IPS-18a (cell line): ENCODE measurements around the gene IRF9.
"Not testable (repeated sequence)": the region's sequence is repeated elsewhere in the genome, so short reads cannot be mapped to it uniquely, and the experiment has no call there.

ENCODE experiments used
- H3K27ac ChIP-seq: one replicate; pipeline ENCODE4 v1.5.1; 2013; ENCODE audit warnings: low read length
- H3K27me3 ChIP-seq: one replicate; pipeline ENCODE4 v1.6.1; 2013; ENCODE audit warnings: mild to moderate bottlenecking, low read length; ENCODE audit not compliant: control insufficient read depth, insufficient read depth
- H3K36me3 ChIP-seq: one replicate; pipeline ENCODE4 v1.6.1; 2013; ENCODE audit warnings: low read depth, low read length; ENCODE audit not compliant: control insufficient read depth
- H3K4me1 ChIP-seq: one replicate; pipeline ENCODE4 v1.6.1; 2013; ENCODE audit warnings: low read depth, low read length; ENCODE audit not compliant: control insufficient read depth
- H3K4me3 ChIP-seq: one replicate; pipeline ENCODE4 v1.5.1; 2013; ENCODE audit warnings: low read length
- H3K9ac ChIP-seq: one replicate; pipeline ENCODE4 v1.6.1; 2013; ENCODE audit warnings: mild to moderate bottlenecking, low read length, moderate library complexity
- H3K9me3 ChIP-seq: one replicate; pipeline ENCODE4 v1.6.1; 2013; ENCODE audit warnings: low read depth, low read length; ENCODE audit not compliant: control insufficient read depth

Gene IRF9

GRCh38 chr14:24194873-24195185, 33.8 kb downstream of the IRF9 start:
- Histone ChIP-seq H3K9me3 (no peaks in the 10 kb centered on the region), H3K9ac (peak overlapping the region; percentile 79), H3K36me3 (peaks cover 17% of the 10 kb centered on the region), H3K27ac (no peak overlapping the region), H3K4me3 (peak overlapping the region; percentile 90), H3K4me1 (no peaks in the 10 kb centered on the region), H3K27me3 (no peaks in the 10 kb centered on the region)

GRCh38 chr14:24195186-24196070, 34.4 kb downstream of the IRF9 start, which contains the start of gene TM9SF1:
TM9SF1 (minus strand) TSS chr14:24195441; CDS start chr14:24195019, 422 bp downstream.
- peak within 1 kb of the TSS; percentile 89 for H3K27ac ChIP-seq
- peak within 1 kb of the TSS; percentile 90 for H3K4me3 ChIP-seq
- no peaks in the 10 kb centered on the region for H3K27me3 ChIP-seq
- no peaks in the 10 kb centered on the region for H3K4me1 ChIP-seq
- H3K9me3 ChIP-seq = no peaks in the 10 kb centered on the region
- peak within 1 kb of the TSS; percentile 79 for H3K9ac ChIP-seq
- H3K36me3 ChIP-seq = peaks cover 14% of the 10 kb centered on the region

GRCh38 chr14:24196071-24197055, 35.3 kb downstream of the IRF9 start:
- Histone ChIP-seq H3K36me3 (peaks cover 14% of the 10 kb centered on the region), H3K27ac (peak overlapping the region; percentile 10), H3K27me3 (no peaks in the 10 kb centered on the region), H3K9ac (peak overlapping the region; percentile 79), H3K4me3 (peak overlapping the region; percentile 90), H3K4me1 (no peaks in the 10 kb centered on the region), H3K9me3 (no peaks in the 10 kb centered on the region)

- no peak overlapping the region for H3K27ac ChIP-seq
- no peaks in the 10 kb centered on the region for H3K9me3 ChIP-seq
- H3K4me3 ChIP-seq = no peak overlapping the region
- H3K36me3 ChIP-seq = peaks cover 9% of the 10 kb centered on the region
- no peaks in the 10 kb centered on the region for H3K4me1 ChIP-seq
- H3K9ac ChIP-seq = no peak overlapping the region
- no peaks in the 10 kb centered on the region for H3K27me3 ChIP-seq
Observed at GRCh38 chr14:24197056-24197450, 36.0 kb downstream of the IRF9 start.

GRCh38 chr14:24198814-24199524, 37.9 kb downstream of the IRF9 start:
- no peak overlapping the region for H3K9ac ChIP-seq
- H3K4me1 ChIP-seq = peaks cover 6% of the 10 kb centered on the region
- no peak overlapping the region for H3K27ac ChIP-seq
- no peaks in the 10 kb centered on the region for H3K9me3 ChIP-seq
- H3K36me3 ChIP-seq = no peaks in the 10 kb centered on the region
- H3K27me3 ChIP-seq = no peaks in the 10 kb centered on the region
- no peak overlapping the region for H3K4me3 ChIP-seq

- H3K27me3 ChIP-seq, H3K9me3 ChIP-seq, H3K4me1 ChIP-seq: not testable (repeated sequence)
- Histone ChIP-seq H3K36me3 (peaks cover 24% of the 10 kb centered on the region), H3K4me3 (peak overlapping the region; percentile 37), H3K27ac (peak overlapping the region; percentile 67), H3K9ac (peak overlapping the region; percentile 9)
Observed at GRCh38 chr14:24202538-24202937, 41.5 kb downstream of the IRF9 start.

GRCh38 chr14:24203249-24203886, 42.3 kb downstream of the IRF9 start:
- not testable (repeated sequence) for H3K4me1 ChIP-seq, H3K9me3 ChIP-seq, H3K27me3 ChIP-seq
- Histone ChIP-seq H3K27ac (peak overlapping the region; percentile 67), H3K4me3 (peak overlapping the region; percentile 37), H3K36me3 (peaks cover 31% of the 10 kb centered on the region), H3K9ac (peak overlapping the region; percentile 9)

GRCh38 chr14:24204163-24205146, 43.4 kb downstream of the IRF9 start:
- no peak overlapping the region for H3K4me3 ChIP-seq
- H3K27ac ChIP-seq = no peak overlapping the region
- H3K4me1 ChIP-seq = peaks cover 6% of the 10 kb centered on the region
- no peaks in the 10 kb centered on the region for H3K27me3 ChIP-seq
- H3K9me3 ChIP-seq = no peaks in the 10 kb centered on the region
- H3K36me3 ChIP-seq = peaks cover 38% of the 10 kb centered on the region
- no peak overlapping the region for H3K9ac ChIP-seq

- peaks cover 56% of the 10 kb centered on the region for H3K36me3 ChIP-seq
- no peaks in the 10 kb centered on the region for H3K9me3 ChIP-seq
- H3K4me1 ChIP-seq = peaks cover 6% of the 10 kb centered on the region
- no peak overlapping the region for H3K9ac ChIP-seq
- no peak overlapping the region for H3K27ac ChIP-seq
- no peak overlapping the region for H3K4me3 ChIP-seq
- no peaks in the 10 kb centered on the region for H3K27me3 ChIP-seq
Observed at GRCh38 chr14:24206260-24207103, 45.4 kb downstream of the IRF9 start.
